ENCODE measurements around the gene UCMA.

DNA sequence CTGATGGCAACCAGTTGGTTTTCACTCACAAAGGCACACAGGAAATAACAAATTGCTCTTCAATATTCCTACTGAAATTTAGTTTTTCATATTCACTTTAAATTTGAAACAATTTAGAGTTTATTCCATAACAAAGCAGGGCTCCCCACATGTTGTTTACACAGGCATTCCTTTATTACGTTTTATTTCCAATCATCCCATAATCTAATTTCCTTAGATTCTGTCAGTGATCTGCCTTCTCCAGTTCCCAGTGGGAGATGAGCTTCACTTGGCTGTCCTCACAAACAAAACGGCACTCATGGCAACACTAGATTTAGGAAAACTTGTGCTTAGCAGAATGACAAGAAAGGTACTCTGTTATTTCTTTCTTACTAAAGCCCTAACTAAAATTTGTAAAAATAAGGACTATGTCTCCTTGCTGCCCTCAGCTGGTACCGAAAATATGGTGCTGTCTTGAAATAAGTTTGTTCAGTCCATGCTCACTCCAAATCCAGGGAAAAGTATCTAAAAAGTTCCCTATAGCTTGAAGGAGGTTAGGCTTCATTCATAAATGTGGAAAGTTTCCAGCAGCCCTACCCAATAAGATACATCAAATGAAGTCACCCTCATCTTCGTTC is 42.7 kb upstream of the UCMA start:
- TF ChIP-seq RCOR1 (IDR thresholded peaks at IDR 0.05; ENCODE audit: insufficient replicate concordance, low read length): no peak
- TF ChIP-seq, protein P1, sequence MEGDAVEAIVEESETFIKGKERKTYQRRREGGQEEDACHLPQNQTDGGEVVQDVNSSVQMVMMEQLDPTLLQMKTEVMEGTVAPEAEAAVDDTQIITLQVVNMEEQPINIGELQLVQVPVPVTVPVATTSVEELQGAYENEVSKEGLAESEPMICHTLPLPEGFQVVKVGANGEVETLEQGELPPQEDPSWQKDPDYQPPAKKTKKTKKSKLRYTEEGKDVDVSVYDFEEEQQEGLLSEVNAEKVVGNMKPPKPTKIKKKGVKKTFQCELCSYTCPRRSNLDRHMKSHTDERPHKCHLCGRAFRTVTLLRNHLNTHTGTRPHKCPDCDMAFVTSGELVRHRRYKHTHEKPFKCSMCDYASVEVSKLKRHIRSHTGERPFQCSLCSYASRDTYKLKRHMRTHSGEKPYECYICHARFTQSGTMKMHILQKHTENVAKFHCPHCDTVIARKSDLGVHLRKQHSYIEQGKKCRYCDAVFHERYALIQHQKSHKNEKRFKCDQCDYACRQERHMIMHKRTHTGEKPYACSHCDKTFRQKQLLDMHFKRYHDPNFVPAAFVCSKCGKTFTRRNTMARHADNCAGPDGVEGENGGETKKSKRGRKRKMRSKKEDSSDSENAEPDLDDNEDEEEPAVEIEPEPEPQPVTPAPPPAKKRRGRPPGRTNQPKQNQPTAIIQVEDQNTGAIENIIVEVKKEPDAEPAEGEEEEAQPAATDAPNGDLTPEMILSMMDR (conservative IDR thresholded peaks at IDR 0.05; ENCODE audit: low read depth, low read length): peak; percentile 39
- TF ChIP-seq, protein P2, sequence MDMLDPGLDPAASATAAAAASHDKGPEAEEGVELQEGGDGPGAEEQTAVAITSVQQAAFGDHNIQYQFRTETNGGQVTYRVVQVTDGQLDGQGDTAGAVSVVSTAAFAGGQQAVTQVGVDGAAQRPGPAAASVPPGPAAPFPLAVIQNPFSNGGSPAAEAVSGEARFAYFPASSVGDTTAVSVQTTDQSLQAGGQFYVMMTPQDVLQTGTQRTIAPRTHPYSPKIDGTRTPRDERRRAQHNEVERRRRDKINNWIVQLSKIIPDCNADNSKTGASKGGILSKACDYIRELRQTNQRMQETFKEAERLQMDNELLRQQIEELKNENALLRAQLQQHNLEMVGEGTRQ (IDR thresholded peaks at IDR 0.05; ENCODE audit: low read depth, low read length): no peak
- TF ChIP-seq POLR2A (IDR thresholded peaks at IDR 0.05; ENCODE audit: low read depth, low read length): no peak
- TF ChIP-seq CEBPB (IDR thresholded peaks at IDR 0.05; ENCODE audit: low read depth, low read length): no peak
